ENCODE measurements around the gene KAZN. TPM values are rescaled to one million over a fixed set of nuclear protein-coding genes. Genes with fewer than 3 reads are reported as not detected.

Gene KAZN
- total and polyA plus RNA-seq, 2 experiments from 2014 or later: 7.9 to 15.6 TPM

DNA sequence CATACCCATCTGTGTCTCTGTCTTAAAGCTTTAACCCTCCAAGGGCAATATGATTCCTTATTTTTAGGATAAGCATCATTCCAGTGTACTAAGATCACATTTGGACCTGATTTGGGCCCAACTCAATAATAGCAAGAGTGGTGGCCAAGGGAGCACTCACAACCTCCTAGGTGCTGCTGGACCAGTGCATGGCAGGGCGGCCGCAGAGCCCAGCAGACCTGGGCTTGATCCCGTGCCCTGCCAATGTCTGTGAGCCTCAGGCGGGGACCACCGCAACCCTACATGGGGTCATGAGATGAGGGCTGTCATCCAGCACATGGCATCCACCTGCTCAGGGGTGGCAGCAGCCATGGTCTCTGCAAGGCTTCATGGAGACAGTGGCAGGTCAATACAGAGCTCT is 353.3 kb downstream of the KAZN start:
- Histone ChIP-seq H3K27me3 (no peaks in the 10 kb centered on the region), H3K9me2 (replicated peaks; ENCODE audit: insufficient read depth) (no peaks in the 10 kb centered on the region), H3K4me3 (no peak overlapping the region), H4K20me1 (ENCODE audit: insufficient read depth, poor library complexity, severe bottlenecking) (no peaks in the 10 kb centered on the region), H3K36me3 (replicated peaks; ENCODE audit: insufficient read depth, low read depth) (no peaks in the 10 kb centered on the region), H3K4me1 (ENCODE audit: insufficient read depth) (peaks cover 9% of the 10 kb centered on the region), H2AFZ (no peak overlapping the region), H3K4me2 (no peak overlapping the region), H3K27ac (no peak overlapping the region), H3K79me2 (peaks cover 13% of the 10 kb centered on the region), H3K9me3 (ENCODE audit: low read depth) (no peaks in the 10 kb centered on the region)
- 94% methylated on average over 5 of the region's 5 CpGs for WGBS (ENCODE audit: low lambda C conversion rate, missing lambda C conversion rate)
- no peak for TF ChIP-seq CTCF (IDR thresholded peaks at IDR 0.05; ENCODE audit: poor library complexity)
- TF ChIP-seq EZH2 (IDR thresholded peaks at IDR 0.05; ENCODE audit: borderline replicate concordance): no peak
- no peak for TF ChIP-seq EZH2phosphoT487 (IDR thresholded peaks at IDR 0.05; ENCODE audit: low read depth, severe bottlenecking, unreplicated experiment)
- DNase-seq (ENCODE audit: low spot score): no peak

- no peak overlapping the region for H3K4me3 ChIP-seq
- no peaks in the 10 kb centered on the region for H3K36me3 ChIP-seq (replicated peaks; ENCODE audit: insufficient read depth, low read depth)
- H2AFZ ChIP-seq: no peak overlapping the region
- H3K9me3 ChIP-seq (ENCODE audit: low read depth): no peaks in the 10 kb centered on the region
- H3K4me2 ChIP-seq: no peak overlapping the region
- H3K27ac ChIP-seq: no peak overlapping the region
- peaks cover 13% of the 10 kb centered on the region for H3K79me2 ChIP-seq
- no peaks in the 10 kb centered on the region for H3K27me3 ChIP-seq
- TF ChIP-seq EZH2 (IDR thresholded peaks at IDR 0.05; ENCODE audit: borderline replicate concordance) (no peak), EZH2phosphoT487 (IDR thresholded peaks at IDR 0.05; ENCODE audit: low read depth, severe bottlenecking, unreplicated experiment) (no peak), CTCF (IDR thresholded peaks at IDR 0.05; ENCODE audit: poor library complexity) (no peak)
- no peaks in the 10 kb centered on the region for H4K20me1 ChIP-seq (ENCODE audit: insufficient read depth, poor library complexity, severe bottlenecking)
- WGBS (ENCODE audit: low lambda C conversion rate, missing lambda C conversion rate): 91% methylated on average over 11 of the region's 11 CpGs
- peaks cover 7% of the 10 kb centered on the region for H3K4me1 ChIP-seq (ENCODE audit: insufficient read depth)
- no peaks in the 10 kb centered on the region for H3K9me2 ChIP-seq (replicated peaks; ENCODE audit: insufficient read depth)
- DNase-seq (ENCODE audit: low spot score): no peak
Measured at GRCh38 chr1:14952626-14953314, 354.3 kb downstream of the KAZN start.

GRCh38 chr1:14954210-14954609 is 355.7 kb downstream of the KAZN start:
- H3K27ac ChIP-seq: no peak overlapping the region
- DNase-seq (ENCODE audit: low spot score): no peak
- H3K4me2 ChIP-seq: no peak overlapping the region
- TF ChIP-seq CTCF (IDR thresholded peaks at IDR 0.05; ENCODE audit: poor library complexity) (no peak), EZH2phosphoT487 (IDR thresholded peaks at IDR 0.05; ENCODE audit: low read depth, severe bottlenecking, unreplicated experiment) (no peak), EZH2 (IDR thresholded peaks at IDR 0.05; ENCODE audit: borderline replicate concordance) (no peak)
- WGBS (ENCODE audit: low lambda C conversion rate, missing lambda C conversion rate): 94% methylated on average over 6 of the region's 6 CpGs
- H3K4me3 ChIP-seq: no peak overlapping the region
- H3K9me3 ChIP-seq (ENCODE audit: low read depth): no peaks in the 10 kb centered on the region
- no peaks in the 10 kb centered on the region for H3K27me3 ChIP-seq
- H3K4me1 ChIP-seq (ENCODE audit: insufficient read depth): peaks cover 7% of the 10 kb centered on the region
- H3K9me2 ChIP-seq (replicated peaks; ENCODE audit: insufficient read depth): no peaks in the 10 kb centered on the region
- H3K36me3 ChIP-seq (replicated peaks; ENCODE audit: insufficient read depth, low read depth): no peaks in the 10 kb centered on the region
- H3K79me2 ChIP-seq: peaks cover 5% of the 10 kb centered on the region
- H4K20me1 ChIP-seq (ENCODE audit: insufficient read depth, poor library complexity, severe bottlenecking): no peaks in the 10 kb centered on the region
- H2AFZ ChIP-seq: no peak overlapping the region
